Pons (tissue), 1 donor: ENCODE results near the gene NRXN3.
A peak's percentile ranks its signal among the peaks of the same experiment; 100 is the strongest.

Source experiments
- DNase-seq: peaks from one replicate; pipeline ENCODE4 v3.0.0-alpha.2; 2016; ENCODE audit warnings: low spot score

The NRXN3 gene

GRCh38 chr14:78714711-78715110 lies 544.5 kb downstream of the NRXN3 start:
- DNase-seq = no peak

- DNase-seq = no peak
Observed at GRCh38 chr14:78721756-78722480, 551.7 kb downstream of the NRXN3 start.

GRCh38 chr14:78725086-78725485 lies 554.9 kb downstream of the NRXN3 start:
- DNase-seq = no peak

GRCh38 chr14:78737116-78737515 lies 566.9 kb downstream of the NRXN3 start:
- no peak for DNase-seq

- no peak for DNase-seq
Observed at GRCh38 chr14:78737601-78738000, 567.4 kb downstream of the NRXN3 start.

GRCh38 chr14:78746086-78746595 lies 576.0 kb downstream of the NRXN3 start:
- peak; percentile 46 for DNase-seq

GRCh38 chr14:78747813-78748212 lies 577.6 kb downstream of the NRXN3 start:
- DNase-seq = no peak

- no peak for DNase-seq
Observed at GRCh38 chr14:78752518-78753188, 582.5 kb downstream of the NRXN3 start.

- no peak for DNase-seq
Observed at GRCh38 chr14:78754059-78754458, 583.9 kb downstream of the NRXN3 start.

- DNase-seq = peak; percentile 84
Observed at GRCh38 chr14:78758333-78758732, 588.2 kb downstream of the NRXN3 start.

- DNase-seq = no peak
Observed at GRCh38 chr14:78762331-78762730, 592.2 kb downstream of the NRXN3 start.

- no peak for DNase-seq
Observed at GRCh38 chr14:78763746-78764145, 593.6 kb downstream of the NRXN3 start.

GRCh38 chr14:78764240-78764639 lies 594.1 kb downstream of the NRXN3 start:
- DNase-seq = no peak

GRCh38 chr14:78764645-78765044 lies 594.5 kb downstream of the NRXN3 start:
- no peak for DNase-seq

- DNase-seq = no peak
Observed at GRCh38 chr14:78767436-78767835, 597.3 kb downstream of the NRXN3 start.

GRCh38 chr14:78782551-78782950 lies 612.4 kb downstream of the NRXN3 start:
- no peak for DNase-seq

- DNase-seq = no peak
Observed at GRCh38 chr14:78785265-78785664, 615.1 kb downstream of the NRXN3 start.

- no peak for DNase-seq
Observed at GRCh38 chr14:78788467-78789360, 618.5 kb downstream of the NRXN3 start.

GRCh38 chr14:78790271-78790670 lies 620.1 kb downstream of the NRXN3 start:
- peak; percentile 10 for DNase-seq

- DNase-seq = no peak
Observed at GRCh38 chr14:78798757-78799156, 628.6 kb downstream of the NRXN3 start.

GRCh38 chr14:78805570-78805969 lies 635.4 kb downstream of the NRXN3 start:
- DNase-seq = no peak

GRCh38 chr14:78823035-78823434 lies 652.9 kb downstream of the NRXN3 start:
- no peak for DNase-seq
